ENCODE results near the gene EIF4E3. TPM values are rescaled to one million over a fixed set of nuclear protein-coding genes. Genes with fewer than 3 reads are reported as not detected.

The EIF4E3 gene
- total RNA-seq, 1 donor from 2014 or later: 21.8 TPM

- no peak overlapping the region for H3K4me3 Mint-ChIP-seq
- H3K36me3 Mint-ChIP-seq (ENCODE audit: low read depth): peaks cover 48% of the 10 kb centered on the region
- peak overlapping the region; percentile 11 for H3K27ac Mint-ChIP-seq
- DNase-seq (ENCODE audit: low spot score): no peak
- intact Hi-C loops (cut with micrococcal nuclease): no loop called here
- peaks cover 53% of the 10 kb centered on the region for H3K4me1 Mint-ChIP-seq (ENCODE audit: low read depth)
- H3K9me3 Mint-ChIP-seq: no peaks in the 10 kb centered on the region
- H3K27me3 Mint-ChIP-seq (ENCODE audit: insufficient read depth): no peaks in the 10 kb centered on the region
Measured at GRCh38 chr3:71701251-71701762, 23.9 kb downstream of the EIF4E3 start.

GRCh38 chr3:71695000-71695482, 30.2 kb downstream of the EIF4E3 start:
- intact Hi-C loops (cut with micrococcal nuclease): no loop called here
- H3K27ac Mint-ChIP-seq: no peak overlapping the region
- no peaks in the 10 kb centered on the region for H3K9me3 Mint-ChIP-seq
- no peaks in the 10 kb centered on the region for H3K4me1 Mint-ChIP-seq (ENCODE audit: low read depth)
- H3K27me3 Mint-ChIP-seq (ENCODE audit: insufficient read depth): no peaks in the 10 kb centered on the region
- no peak for DNase-seq (ENCODE audit: low spot score)
- peaks cover 46% of the 10 kb centered on the region for H3K36me3 Mint-ChIP-seq (ENCODE audit: low read depth)
- no peak overlapping the region for H3K4me3 Mint-ChIP-seq

GRCh38 chr3:71694358-71694999, 30.7 kb downstream of the EIF4E3 start:
- no peaks in the 10 kb centered on the region for H3K4me1 Mint-ChIP-seq (ENCODE audit: low read depth)
- H3K27ac Mint-ChIP-seq: no peak overlapping the region
- H3K4me3 Mint-ChIP-seq: no peak overlapping the region
- DNase-seq (ENCODE audit: low spot score): no peak
- H3K27me3 Mint-ChIP-seq (ENCODE audit: insufficient read depth): no peaks in the 10 kb centered on the region
- H3K36me3 Mint-ChIP-seq (ENCODE audit: low read depth): peaks cover 47% of the 10 kb centered on the region
- intact Hi-C loops (cut with micrococcal nuclease): no loop called here
- no peaks in the 10 kb centered on the region for H3K9me3 Mint-ChIP-seq

GRCh38 chr3:71693641-71694040, 31.6 kb downstream of the EIF4E3 start:
- no peak for DNase-seq (ENCODE audit: low spot score)
- Mint-ChIP-seq H3K27ac (no peak overlapping the region), H3K4me1 (ENCODE audit: low read depth) (peaks cover 1% of the 10 kb centered on the region), H3K36me3 (ENCODE audit: low read depth) (peaks cover 48% of the 10 kb centered on the region), H3K9me3 (no peaks in the 10 kb centered on the region), H3K4me3 (no peak overlapping the region), H3K27me3 (ENCODE audit: insufficient read depth) (no peaks in the 10 kb centered on the region)
- intact Hi-C loops (cut with micrococcal nuclease): no loop called here

DNA sequence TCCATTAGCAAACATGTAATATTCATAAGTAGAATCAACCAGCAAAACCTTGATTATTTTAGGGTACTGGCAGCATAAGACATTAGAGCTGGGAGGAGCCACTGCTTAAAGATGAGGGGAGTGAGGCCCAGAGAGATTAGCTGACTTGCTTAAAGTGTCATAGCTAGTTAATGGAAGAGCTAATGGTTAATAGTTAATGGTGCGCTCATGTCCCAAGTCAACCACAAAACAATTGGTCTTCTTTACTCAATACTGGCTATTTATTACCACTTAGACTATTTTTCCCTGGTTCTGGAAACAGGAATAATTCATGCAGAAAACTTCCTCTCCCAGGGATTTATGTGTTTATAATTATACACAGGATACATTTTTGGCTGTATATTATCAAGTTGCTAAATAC, 33.1 kb downstream of the EIF4E3 start:
- Mint-ChIP-seq H3K4me3 (no peak overlapping the region), H3K27me3 (ENCODE audit: insufficient read depth) (no peaks in the 10 kb centered on the region), H3K36me3 (ENCODE audit: low read depth) (peaks cover 49% of the 10 kb centered on the region), H3K4me1 (ENCODE audit: low read depth) (peaks cover 10% of the 10 kb centered on the region), H3K9me3 (no peaks in the 10 kb centered on the region), H3K27ac (no peak overlapping the region)
- intact Hi-C loops (cut with micrococcal nuclease): no loop called here
- no peak for DNase-seq (ENCODE audit: low spot score)

GRCh38 chr3:71690341-71690841, 34.8 kb downstream of the EIF4E3 start:
- H3K27ac Mint-ChIP-seq: no peak overlapping the region
- H3K9me3 Mint-ChIP-seq: no peaks in the 10 kb centered on the region
- DNase-seq (ENCODE audit: low spot score): no peak
- peaks cover 15% of the 10 kb centered on the region for H3K4me1 Mint-ChIP-seq (ENCODE audit: low read depth)
- H3K4me3 Mint-ChIP-seq: no peak overlapping the region
- no peaks in the 10 kb centered on the region for H3K27me3 Mint-ChIP-seq (ENCODE audit: insufficient read depth)
- intact Hi-C loops (cut with micrococcal nuclease): no loop called here
- peaks cover 53% of the 10 kb centered on the region for H3K36me3 Mint-ChIP-seq (ENCODE audit: low read depth)

DNA sequence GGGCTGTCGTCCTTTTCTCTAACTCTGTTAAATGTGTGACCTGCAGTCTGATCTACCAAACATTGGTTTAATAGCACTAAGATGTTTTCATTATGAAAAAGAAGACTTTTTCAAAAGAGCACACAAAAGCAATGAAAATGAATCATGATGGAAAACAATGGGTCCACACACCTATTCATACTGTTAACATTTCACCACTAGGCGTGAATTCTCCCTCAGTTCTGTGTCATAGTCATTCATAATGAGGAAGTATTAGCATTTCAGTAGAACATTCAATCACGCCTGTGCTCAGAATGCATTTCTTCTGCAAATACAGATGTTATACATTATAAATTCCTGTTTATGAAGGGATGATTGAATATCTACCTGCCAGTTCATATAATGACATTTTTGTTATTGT, 35.9 kb downstream of the EIF4E3 start:
- Mint-ChIP-seq H3K27me3 (ENCODE audit: insufficient read depth) (no peaks in the 10 kb centered on the region), H3K36me3 (ENCODE audit: low read depth) (peaks cover 53% of the 10 kb centered on the region), H3K4me1 (ENCODE audit: low read depth) (peaks cover 15% of the 10 kb centered on the region), H3K27ac (no peak overlapping the region), H3K4me3 (no peak overlapping the region), H3K9me3 (no peaks in the 10 kb centered on the region)
- intact Hi-C loops (cut with micrococcal nuclease): loop anchor here (10.0 kb wide), 1 partner anchor 624 kb away; no protein-coding TSS in a partner anchor
- no peak for DNase-seq (ENCODE audit: low spot score)

DNA sequence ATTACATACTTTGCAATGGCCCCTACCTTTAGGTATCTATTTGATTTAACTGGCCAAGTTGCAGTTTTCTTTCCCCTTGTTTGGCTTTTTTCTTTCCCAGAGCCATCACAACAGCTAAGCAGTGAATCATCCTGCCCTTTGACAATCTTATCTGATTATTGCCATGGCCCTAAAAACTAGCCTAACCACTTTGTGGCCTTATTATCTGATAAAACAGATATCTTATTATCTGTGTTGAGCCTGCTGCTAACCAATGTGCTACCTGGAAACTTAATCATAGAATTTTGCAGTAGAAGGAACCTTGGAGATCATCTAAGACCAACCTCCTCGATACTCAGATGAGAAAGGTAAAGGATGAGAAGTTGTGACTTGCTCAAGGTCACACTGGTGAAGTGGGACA, 37.1 kb downstream of the EIF4E3 start:
- intact Hi-C loops (cut with micrococcal nuclease): loop anchor here (10.0 kb wide), 1 partner anchor 623 kb away; no protein-coding TSS in a partner anchor
- no peaks in the 10 kb centered on the region for H3K27me3 Mint-ChIP-seq (ENCODE audit: insufficient read depth)
- no peaks in the 10 kb centered on the region for H3K9me3 Mint-ChIP-seq
- peaks cover 53% of the 10 kb centered on the region for H3K36me3 Mint-ChIP-seq (ENCODE audit: low read depth)
- no peak for DNase-seq (ENCODE audit: low spot score)
- H3K4me3 Mint-ChIP-seq: no peak overlapping the region
- peaks cover 15% of the 10 kb centered on the region for H3K4me1 Mint-ChIP-seq (ENCODE audit: low read depth)
- no peak overlapping the region for H3K27ac Mint-ChIP-seq

DNA sequence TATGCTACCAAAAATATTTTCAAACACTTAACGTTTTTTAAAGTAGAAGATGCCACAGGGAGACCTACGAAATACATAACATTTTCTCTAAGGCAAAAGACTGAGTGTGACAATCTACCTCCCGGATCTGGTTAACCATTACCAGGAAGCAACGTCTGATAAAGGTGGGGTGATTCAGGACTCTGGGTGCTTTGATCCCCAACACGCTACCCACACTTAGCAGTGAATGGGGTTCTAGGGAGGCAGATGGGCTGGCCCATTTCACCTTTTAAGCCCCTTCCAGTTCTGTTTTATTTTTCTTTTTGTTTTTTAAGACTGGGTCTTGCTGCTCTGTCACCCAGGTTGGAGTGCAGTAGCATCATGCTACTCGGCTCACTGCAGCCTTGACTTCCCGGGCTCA, 39.5 kb downstream of the EIF4E3 start:
- Mint-ChIP-seq H3K36me3 (ENCODE audit: low read depth) (peaks cover 50% of the 10 kb centered on the region), H3K27me3 (ENCODE audit: insufficient read depth) (no peaks in the 10 kb centered on the region), H3K4me1 (ENCODE audit: low read depth) (peaks cover 27% of the 10 kb centered on the region), H3K27ac (no peak overlapping the region), H3K9me3 (no peaks in the 10 kb centered on the region), H3K4me3 (no peak overlapping the region)
- intact Hi-C loops (cut with micrococcal nuclease): loop anchor here (10.0 kb wide), 1 partner anchor 621 kb away; no protein-coding TSS in a partner anchor
- no peak for DNase-seq (ENCODE audit: low spot score)

GRCh38 chr3:71684757-71685386, 40.3 kb downstream of the EIF4E3 start:
- Mint-ChIP-seq H3K36me3 (ENCODE audit: low read depth) (peaks cover 46% of the 10 kb centered on the region), H3K4me3 (no peak overlapping the region), H3K9me3 (no peaks in the 10 kb centered on the region), H3K4me1 (ENCODE audit: low read depth) (peaks cover 27% of the 10 kb centered on the region), H3K27ac (no peak overlapping the region), H3K27me3 (ENCODE audit: insufficient read depth) (no peaks in the 10 kb centered on the region)
- DNase-seq (ENCODE audit: low spot score): no peak
- intact Hi-C loops (cut with micrococcal nuclease): loop anchor here (5.0 to 10.0 kb wide), 2 partner anchors 323 to 620 kb away; no protein-coding TSS in a partner anchor

GRCh38 chr3:71684046-71684756, 41.0 kb downstream of the EIF4E3 start:
- no peaks in the 10 kb centered on the region for H3K9me3 Mint-ChIP-seq
- H3K27me3 Mint-ChIP-seq (ENCODE audit: insufficient read depth): no peaks in the 10 kb centered on the region
- intact Hi-C loops (cut with micrococcal nuclease): loop anchor here (5.0 to 10.0 kb wide), 2 partner anchors 322 to 619 kb away; no protein-coding TSS in a partner anchor
- H3K4me1 Mint-ChIP-seq (ENCODE audit: low read depth): peaks cover 27% of the 10 kb centered on the region
- peaks cover 48% of the 10 kb centered on the region for H3K36me3 Mint-ChIP-seq (ENCODE audit: low read depth)
- no peak overlapping the region for H3K27ac Mint-ChIP-seq
- H3K4me3 Mint-ChIP-seq: no peak overlapping the region
- no peak for DNase-seq (ENCODE audit: low spot score)

DNA sequence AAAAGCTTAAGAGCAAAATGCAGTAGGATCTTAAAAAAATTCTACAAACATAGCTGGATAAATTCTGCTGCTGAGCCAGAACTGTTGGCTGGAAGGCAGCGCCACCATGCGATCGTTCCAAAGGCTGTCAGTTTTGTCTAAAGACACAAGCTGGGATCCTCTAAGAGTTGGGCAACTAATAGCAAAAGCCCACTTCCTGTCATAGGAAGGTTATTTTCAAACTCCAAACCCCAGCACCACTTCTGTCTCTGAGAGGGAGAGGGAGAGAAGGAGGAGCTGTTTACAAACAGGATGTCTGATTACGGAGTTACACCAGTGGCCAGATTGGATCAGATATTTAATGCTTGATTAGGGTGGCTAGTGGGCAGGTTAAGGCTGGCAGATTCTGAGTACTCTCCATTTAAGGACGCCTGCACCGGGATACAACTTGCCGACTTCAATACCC, 44.0 kb downstream of the EIF4E3 start:
- no peak for DNase-seq (ENCODE audit: low spot score)
- H3K27me3 Mint-ChIP-seq (ENCODE audit: insufficient read depth): no peaks in the 10 kb centered on the region
- H3K27ac Mint-ChIP-seq: no peak overlapping the region
- H3K36me3 Mint-ChIP-seq (ENCODE audit: low read depth): peaks cover 32% of the 10 kb centered on the region
- peaks cover 12% of the 10 kb centered on the region for H3K4me1 Mint-ChIP-seq (ENCODE audit: low read depth)
- H3K4me3 Mint-ChIP-seq: no peak overlapping the region
- intact Hi-C loops (cut with micrococcal nuclease): loop anchor here (1.0 to 10.0 kb wide), 3 partner anchors 319 to 1131 kb away; no protein-coding TSS in a partner anchor
- H3K9me3 Mint-ChIP-seq: no peaks in the 10 kb centered on the region
